DND-41 (cell line): ENCODE data around the gene PCDH1.

Experiments used
- CTCF ChIP-seq: IDR thresholded peaks from 2 replicates; pipeline ENCODE4 v1.5.1; 2012; ENCODE audit warnings: borderline replicate concordance, low read length, moderate library complexity, mild to moderate bottlenecking; ENCODE audit not compliant: poor library complexity, severe bottlenecking; ENCODE audit errors: extremely low read depth
- EZH2 ChIP-seq: IDR thresholded peaks from 3 replicates; pipeline ENCODE4 v1.6.1; 2012; ENCODE audit warnings: borderline replicate concordance, low read depth, mild to moderate bottlenecking, moderate library complexity, low read length, inconsistent platforms; ENCODE audit not compliant: severe bottlenecking

- no peak for TF ChIP-seq CTCF
- TF ChIP-seq EZH2, result no peak
These were observed 60.6 kb downstream of the PCDH1 start for GRCh38 chr5:141817631-141818030.
